Activated CD4-positive, CD25-positive, alpha-beta regulatory T cell (primary cell): ENCODE data around the gene UBAP1.
"Not testable (repeated sequence)": the region's sequence is repeated elsewhere in the genome, so short reads cannot be mapped to it uniquely, and the experiment has no call there.

ENCODE experiments used
- DNase-seq, 4 experiments: peaks; one replicate each; lab custom pipeline; 2025; lab: John Stamatoyannopoulos, UW

The UBAP1 gene

DNA sequence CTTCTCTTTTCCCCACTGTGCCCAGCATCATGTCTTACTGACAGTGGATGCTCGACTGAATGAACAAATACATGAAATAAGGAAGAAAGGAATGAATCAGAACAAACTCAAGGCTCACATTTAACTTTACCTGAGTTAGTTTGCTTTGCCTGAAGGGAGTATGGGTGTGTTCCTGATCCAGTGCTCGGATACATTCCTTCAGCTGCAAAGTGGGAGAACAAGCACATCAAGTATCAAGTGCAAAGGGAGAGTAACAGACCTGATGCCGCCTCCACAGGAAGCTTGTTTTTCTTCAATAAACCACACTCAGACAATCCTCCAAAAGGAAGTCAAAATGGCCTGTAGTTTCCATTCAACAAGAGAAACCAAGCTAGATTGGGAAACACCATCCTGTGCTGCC lies 84.1 kb downstream of the UBAP1 start:
- no peak for DNase-seq

DNA sequence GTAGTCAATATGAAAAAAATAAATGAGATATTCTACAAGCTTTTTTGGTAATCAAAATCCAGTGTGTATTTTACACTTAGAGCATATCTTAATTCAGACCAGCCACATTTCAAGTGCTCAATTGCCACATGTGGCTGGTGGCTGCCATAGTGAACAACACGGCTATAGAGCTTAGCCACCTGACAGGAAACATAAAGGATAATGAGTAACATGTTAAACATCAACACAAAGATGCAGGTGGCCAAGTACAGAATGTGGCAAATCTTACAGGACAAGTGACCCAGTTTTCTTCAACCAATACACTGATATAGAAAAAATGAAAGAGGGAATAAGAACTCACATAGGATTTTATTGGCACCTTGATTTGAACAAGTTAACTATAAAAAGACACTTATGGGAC lies 88.8 kb downstream of the UBAP1 start:
- no peak for DNase-seq

DNA sequence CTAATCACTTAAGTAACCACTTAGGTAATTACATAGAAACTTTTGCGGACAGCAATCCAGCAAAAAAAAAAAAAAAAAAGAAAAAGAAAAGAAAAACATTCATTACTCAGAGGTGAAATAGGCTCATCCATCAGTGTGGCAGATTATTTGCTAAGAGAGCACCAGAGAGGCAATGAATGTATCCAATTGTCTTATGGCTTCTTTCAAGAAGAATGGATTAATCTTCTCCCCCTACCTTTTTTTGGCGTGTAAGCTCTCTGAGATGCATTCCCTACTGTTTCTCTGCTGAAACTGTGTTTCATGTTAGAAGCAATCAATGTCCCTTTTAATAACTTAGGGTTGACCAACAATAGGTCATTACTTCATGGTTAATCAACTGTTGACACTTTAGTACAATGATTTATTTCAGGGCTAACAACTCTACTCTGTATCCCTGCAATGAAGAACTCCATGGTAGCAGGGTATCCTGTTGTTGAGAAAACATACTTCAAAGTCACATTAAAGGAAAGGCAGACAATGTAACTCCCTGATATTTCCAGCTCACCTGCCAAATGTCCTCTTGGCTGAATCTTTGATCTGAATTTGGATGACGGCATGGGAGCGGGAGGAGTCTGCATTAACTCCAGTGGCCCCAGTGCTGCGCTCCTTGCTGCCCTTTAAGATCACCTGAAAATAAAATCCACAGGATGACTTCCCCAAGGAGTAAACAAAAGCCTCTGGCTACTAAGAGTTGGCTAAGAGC lies 92.6 kb downstream of the UBAP1 start:
- DNase-seq: no peak

DNA sequence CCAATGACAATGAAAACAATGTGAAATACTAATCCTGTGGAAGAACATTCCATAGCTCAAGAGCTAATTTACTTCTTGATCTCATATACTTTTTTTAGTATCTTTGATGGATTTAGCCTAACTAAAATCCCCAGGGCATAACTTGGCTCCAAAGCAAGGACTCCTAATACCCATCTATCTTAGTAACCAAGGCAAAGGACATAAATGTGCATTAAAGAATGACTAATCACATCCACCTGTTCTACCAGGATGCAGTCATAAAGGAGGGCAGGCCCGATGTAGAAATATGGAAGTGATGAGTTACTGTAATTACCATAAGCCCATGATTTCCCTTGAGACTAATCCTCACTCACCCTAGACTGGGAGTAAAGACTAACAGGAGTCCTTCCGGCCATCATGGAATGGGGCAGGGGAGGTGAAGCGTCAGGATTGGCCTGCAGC lies 93.3 kb downstream of the UBAP1 start:
- no peak for DNase-seq

DNA sequence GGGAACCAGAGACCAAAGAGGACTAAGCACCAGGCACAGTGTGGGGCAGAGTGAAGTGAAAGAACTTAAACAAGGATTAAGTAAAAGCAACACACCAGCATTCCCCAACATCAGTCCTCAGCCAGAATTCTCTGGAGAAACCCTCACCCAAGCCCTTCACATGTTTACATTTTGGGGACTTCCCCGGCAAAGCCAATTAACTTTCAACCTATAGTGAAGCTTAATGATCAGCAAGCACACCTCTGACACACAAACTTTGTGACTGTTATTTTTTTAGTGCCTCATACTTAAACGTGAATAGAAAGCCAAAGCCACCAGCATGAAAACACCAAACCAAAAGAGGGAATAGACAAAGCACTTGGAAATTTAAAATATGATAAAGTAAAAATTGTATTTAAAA lies 94.7 kb downstream of the UBAP1 start:
- not testable (repeated sequence) for DNase-seq

DNA sequence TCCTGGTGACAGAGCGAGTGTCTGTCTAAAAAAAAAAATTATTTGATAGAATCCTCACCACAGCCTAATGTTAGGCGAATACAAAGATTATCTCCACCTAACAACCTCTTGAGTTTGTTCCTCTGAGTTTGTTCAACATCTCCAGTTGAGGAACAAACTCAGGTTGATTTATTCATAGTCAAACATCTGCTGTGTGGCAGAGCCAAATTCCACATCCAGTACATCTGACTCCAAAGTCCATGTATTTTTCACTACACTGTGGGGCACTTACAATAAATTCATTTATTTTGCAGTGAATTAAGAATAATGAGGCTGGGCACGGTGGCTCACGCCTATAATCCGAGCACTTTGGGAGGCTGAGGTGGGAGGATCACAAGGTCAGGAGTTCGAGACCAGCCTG lies 97.0 kb downstream of the UBAP1 start:
- DNase-seq: no peak

DNA sequence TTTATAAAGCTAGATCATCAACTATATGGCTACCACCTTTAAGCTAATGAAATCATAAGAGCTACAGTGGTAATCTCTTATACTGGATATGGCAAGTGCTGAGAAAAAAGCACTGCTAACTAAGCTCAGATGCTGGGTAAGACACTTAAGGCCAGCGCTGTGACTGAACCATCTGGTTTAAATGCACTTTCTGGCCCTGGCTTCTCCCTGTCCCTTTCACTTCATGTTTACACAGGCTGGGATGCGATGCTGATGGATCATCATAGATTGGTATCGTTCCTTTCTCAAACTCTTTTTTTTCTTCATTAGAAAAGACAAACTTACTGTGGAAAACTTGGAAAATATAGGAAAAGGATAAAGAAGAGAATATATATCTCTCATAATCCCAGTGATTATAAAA lies 97.9 kb downstream of the UBAP1 start:
- no peak for DNase-seq

DNA sequence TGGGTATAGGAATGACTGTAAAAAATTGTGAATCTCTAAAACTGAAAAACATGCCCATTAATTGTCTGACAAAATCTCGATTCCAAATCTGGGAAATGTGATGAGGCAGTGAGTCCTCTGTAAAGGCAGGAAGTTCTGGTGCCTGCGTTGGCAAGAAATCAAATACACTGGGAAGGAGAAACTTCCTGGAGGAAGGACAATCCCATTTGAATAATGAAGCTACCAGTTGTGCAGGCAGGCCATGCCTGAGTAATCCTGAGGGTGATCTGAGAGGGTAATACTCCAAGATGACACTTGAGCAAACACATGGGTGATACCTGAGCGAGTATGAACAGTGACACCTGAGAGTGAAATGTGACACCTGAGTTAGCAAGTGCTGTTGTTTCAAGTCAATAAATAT lies 100.6 kb downstream of the UBAP1 start:
- no peak for DNase-seq

DNA sequence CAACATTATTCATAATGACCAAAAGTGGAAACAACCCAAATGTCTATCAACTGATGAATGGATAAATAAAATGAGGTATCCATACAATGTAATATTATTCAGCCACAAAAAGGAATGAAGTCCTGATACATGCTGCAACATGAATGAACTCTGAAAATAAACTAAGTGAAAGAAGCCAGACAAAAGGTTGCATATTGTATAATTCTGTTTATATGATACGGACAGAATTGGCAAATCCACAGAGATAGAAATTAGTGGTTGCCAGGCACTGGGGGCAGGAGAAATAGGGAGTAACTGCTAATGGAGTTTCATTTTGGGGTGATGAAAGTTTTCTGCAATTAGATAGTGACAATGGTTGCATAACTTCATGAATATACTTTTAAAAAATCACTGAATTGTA lies 103.3 kb downstream of the UBAP1 start:
- DNase-seq: no peak

DNA sequence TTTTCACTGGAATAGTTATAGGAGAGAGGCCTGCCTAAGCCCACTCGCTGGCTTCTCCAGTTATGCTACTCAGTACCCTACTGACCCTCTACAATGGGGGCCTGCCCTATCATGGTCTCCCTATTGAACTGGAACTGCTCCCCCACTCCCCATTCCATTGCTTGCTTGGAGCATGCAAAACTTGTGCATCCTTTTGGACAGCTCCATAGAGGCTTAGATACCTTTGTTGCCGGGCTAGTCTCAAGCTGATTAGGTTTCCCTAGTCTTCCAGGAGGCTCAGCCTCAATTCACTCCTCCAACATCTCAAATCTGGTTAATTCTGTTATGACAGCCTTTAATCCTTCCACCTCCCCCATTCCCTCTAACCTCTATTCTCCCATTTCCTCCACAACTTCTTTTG lies 110.3 kb downstream of the UBAP1 start:
- no peak for DNase-seq

DNA sequence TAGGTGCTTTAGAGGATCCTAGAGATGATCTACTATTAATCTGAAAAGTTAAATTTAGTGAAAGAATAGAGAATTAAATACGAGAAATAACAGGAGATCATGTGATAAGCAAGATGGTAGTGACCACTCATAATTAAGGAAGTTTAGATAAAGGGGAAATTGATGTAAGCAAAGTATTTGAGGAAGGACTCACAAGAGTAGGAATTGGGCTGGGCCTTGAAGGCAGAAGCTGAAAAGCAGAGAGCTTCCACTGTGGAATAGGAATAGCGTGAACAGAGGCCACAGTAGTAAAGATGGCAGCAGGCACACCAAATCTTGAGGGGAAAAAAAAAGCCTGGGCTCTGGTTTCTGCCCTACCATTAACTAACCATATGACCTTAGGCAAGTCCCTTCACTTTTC lies 112.2 kb downstream of the UBAP1 start:
- DNase-seq: no peak

DNA sequence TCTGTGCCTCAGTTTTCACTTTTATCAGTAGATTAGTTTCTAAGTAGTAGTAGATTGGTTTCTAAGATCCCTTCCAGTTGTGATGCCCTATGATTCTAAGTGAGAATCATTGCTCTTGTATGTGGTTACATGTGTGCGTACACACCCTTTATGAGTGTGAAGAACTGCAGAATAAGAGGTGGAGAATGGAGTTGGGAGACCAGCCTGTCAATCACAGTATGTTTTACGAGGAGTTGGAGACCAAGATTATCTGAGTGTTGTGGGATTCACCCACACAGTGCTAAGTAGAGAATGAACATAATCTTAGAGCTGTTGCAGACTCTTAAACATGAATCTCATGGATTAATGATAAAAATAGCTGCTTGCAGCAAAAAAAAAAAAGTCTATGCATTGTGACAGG lies 112.6 kb downstream of the UBAP1 start:
- no peak for DNase-seq

DNA sequence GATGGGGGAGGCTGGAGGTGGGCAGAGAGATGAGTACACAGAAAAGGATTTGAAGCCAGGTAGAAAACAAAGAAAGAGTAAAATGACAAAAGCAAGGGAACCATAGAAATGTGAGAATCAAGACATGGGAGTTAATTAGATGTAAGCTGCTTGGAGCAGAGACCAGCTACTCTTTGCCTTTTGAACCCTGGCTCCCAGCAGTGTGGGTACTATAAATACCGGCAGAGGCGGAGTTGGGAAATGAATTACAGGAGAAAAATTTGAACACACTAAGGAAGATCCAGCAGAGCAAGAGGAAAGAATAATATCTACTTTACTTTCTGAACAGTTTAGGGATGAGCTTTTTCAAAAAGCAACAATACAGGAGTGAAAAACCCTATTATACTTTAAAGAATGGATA lies 113.7 kb downstream of the UBAP1 start:
- no peak for DNase-seq

DNA sequence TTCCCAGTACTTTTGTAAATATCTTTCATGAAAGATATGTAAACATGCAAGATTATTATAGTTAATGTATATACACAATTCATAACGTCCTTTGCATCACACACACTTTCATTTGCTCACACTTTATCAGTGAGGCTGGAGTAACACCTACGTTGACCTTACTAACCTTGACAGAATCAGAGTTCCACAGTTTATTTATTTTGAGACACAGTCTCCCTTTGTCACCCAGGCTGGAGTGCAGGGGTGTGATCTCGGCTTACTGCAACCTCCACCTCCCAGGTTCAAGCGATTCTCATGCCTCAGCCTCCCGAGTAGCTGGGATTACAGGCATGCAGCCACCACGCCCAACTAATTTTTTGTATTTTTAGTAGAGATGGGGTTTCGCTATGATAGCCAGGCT lies 122.2 kb downstream of the UBAP1 start:
- DNase-seq: not testable (repeated sequence)
